Activated CD8-positive, alpha-beta T cell treated with anti-CD3 and anti-CD28 coated beads, Interleukin-2, amount 10 ng/mL, durations not matched to agents 7 days and 5 days (primary cell): ENCODE results near the gene ARFGAP1. TPM values are rescaled to one million over a fixed set of nuclear protein-coding genes. Genes with fewer than 3 reads are reported as not detected.

Source experiments
- ATAC-seq: fragments of 150-1000 bp; cut with Tn5 transposase; one replicate; pipeline ENCODE4 v1.10.0; 2021; ENCODE audit warnings: moderate library complexity
- CTCF ChIA-PET: fragments of 350-600 bp; sonication (Branson Sonifier 250); formaldehyde crosslinking; loops from one replicate; lab custom pipeline; 2021; ENCODE audit warnings: antibody characterized with exemption; lab: Charles Lee
- POLR2A ChIA-PET: fragments of 350-600 bp; sonication (Branson Sonifier 250); formaldehyde crosslinking; loops from one replicate; lab custom pipeline; 2021; ENCODE audit warnings: antibody characterized with exemption; lab: Charles Lee
- DNase-seq: peaks from one replicate; pipeline ENCODE4 v3.0.0-alpha.2; 2020
- H3K27ac Mint-ChIP-seq: one replicate; pipeline ENCODE4 v1.8.0; 2021; ENCODE audit warnings: mild to moderate bottlenecking, mixed read lengths
- H3K27me3 Mint-ChIP-seq: one replicate; pipeline ENCODE4 v1.8.0; 2021; ENCODE audit warnings: low read depth, mixed read lengths
- H3K36me3 Mint-ChIP-seq: one replicate; pipeline ENCODE4 v1.8.0; 2021; ENCODE audit warnings: low read depth, mixed read lengths
- H3K4me1 Mint-ChIP-seq: one replicate; pipeline ENCODE4 v1.8.0; 2021; ENCODE audit warnings: low read depth, mixed read lengths
- H3K4me3 Mint-ChIP-seq: one replicate; pipeline ENCODE4 v1.8.0; 2021; ENCODE audit warnings: mild to moderate bottlenecking, mixed read lengths
- H3K9me3 Mint-ChIP-seq: one replicate; pipeline ENCODE4 v1.8.0; 2022; ENCODE audit warnings: mixed read lengths; ENCODE audit not compliant: insufficient read depth
- total RNA-seq, 2 experiments: library from RNA; stranded (reverse); gene quantifications; one replicate each; pipeline ENCODE4 v1.2.3, GENCODE V29; 2021

The ARFGAP1 gene
- total RNA-seq, 2 experiments from 2014 or later: 68.7 to 75.6 TPM

GRCh38 chr20:63315240-63315689, 42.7 kb downstream of the ARFGAP1 start:
- POLR2A ChIA-PET: no interaction called here
- no peak overlapping the region for H3K27ac Mint-ChIP-seq
- CTCF ChIA-PET: no interaction called here
- no peak for DNase-seq
- ATAC-seq: no peak
- H3K27me3 Mint-ChIP-seq: no peaks in the 10 kb centered on the region
- no peaks in the 10 kb centered on the region for H3K36me3 Mint-ChIP-seq
- H3K4me3 Mint-ChIP-seq: no peak overlapping the region
- H3K9me3 Mint-ChIP-seq: no peaks in the 10 kb centered on the region
- H3K4me1 Mint-ChIP-seq: no peaks in the 10 kb centered on the region

DNA sequence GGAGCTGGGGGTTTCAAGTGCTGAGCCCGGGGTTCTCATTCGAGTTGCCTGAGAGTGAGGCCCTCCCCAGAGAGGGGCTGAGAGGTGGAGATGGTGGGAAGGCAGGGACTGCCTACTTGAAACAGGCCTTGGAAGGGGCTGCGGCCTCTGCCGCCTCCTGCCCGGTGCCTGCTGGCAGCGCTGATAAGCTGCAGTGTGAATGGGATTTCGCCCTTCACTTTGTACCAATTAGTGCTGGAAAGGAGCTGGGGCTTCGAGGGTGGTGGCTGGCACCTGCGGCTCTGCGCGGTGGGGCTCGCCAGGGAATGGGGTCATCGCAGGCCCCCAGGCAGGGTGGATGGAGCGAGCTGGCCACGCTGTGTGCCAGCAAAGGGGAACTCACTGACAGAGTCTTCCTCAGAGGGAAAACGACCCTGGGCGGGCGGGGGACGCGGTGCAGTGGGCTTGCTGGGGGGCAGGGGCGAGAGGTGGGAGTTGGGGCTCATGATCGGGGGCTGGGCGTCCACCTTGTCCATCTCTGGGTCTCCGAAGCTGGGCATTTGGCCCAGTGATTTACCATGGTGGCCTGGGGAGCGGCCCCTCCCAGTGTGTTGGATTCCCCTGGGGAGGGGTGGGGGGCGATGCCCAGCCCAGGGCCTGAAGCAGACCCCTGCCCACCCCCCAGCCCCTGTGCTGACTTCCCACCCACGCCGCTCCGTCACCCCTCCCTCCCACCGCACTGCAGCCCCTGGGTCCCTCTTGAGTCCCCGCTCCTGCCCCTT, 43.3 kb downstream of the ARFGAP1 start:
- POLR2A ChIA-PET: no interaction called here
- DNase-seq (no peak), ATAC-seq (no peak)
- Mint-ChIP-seq H3K27ac (no peak overlapping the region), H3K27me3 (no peaks in the 10 kb centered on the region), H3K36me3 (no peaks in the 10 kb centered on the region), H3K9me3 (no peaks in the 10 kb centered on the region), H3K4me1 (no peaks in the 10 kb centered on the region), H3K4me3 (no peak overlapping the region)
- CTCF ChIA-PET: no interaction called here

DNA sequence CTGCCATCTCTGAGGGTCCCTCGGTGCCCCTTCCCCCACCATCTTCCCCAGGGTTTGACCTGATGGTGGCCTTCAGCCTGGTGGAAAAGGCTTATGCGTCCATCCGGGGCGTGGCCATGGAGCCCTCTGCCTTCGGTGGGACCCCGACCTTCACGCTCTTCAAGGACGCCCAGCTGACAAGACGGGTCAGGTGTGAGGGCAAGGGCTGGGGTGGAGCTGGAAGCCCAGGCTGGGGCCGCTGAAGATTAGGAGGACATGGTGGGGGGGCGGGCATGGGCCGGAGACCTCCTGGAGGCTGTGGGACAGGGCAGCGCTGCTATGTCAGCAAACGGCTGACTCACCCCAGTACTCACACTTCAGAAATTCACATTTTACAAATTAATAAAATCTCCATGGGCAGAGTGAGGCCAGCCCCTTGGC, 43.9 kb downstream of the ARFGAP1 start:
- Mint-ChIP-seq H3K27me3 (no peaks in the 10 kb centered on the region), H3K9me3 (no peaks in the 10 kb centered on the region), H3K36me3 (no peaks in the 10 kb centered on the region), H3K4me1 (no peaks in the 10 kb centered on the region), H3K27ac (no peak overlapping the region), H3K4me3 (no peak overlapping the region)
- POLR2A ChIA-PET: no interaction called here
- no peak for ATAC-seq
- CTCF ChIA-PET: no interaction called here
- no peak for DNase-seq

DNA sequence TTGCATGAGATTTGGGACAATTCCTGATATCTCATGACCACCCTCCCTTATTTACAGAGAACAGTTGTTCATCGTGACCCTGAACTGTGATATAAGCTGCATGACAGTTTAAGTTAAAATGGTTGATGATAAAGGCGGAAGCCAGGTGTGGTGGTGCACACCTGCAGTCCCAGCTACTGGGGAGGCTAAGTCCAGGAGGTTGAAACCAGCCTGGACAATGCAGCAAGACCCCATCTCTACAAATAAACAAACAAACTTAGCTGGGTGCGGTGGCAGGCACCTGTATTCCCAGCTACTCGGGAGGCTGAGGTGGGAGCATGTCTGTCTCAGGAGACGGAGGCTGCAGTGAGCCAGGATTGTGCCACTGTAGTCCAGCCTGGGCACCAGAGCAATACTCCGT, 44.4 kb downstream of the ARFGAP1 start:
- H3K4me3 Mint-ChIP-seq: no peak overlapping the region
- ChIA-PET CTCF (no interaction called here), POLR2A (no interaction called here)
- no peaks in the 10 kb centered on the region for H3K36me3 Mint-ChIP-seq
- no peak for DNase-seq
- H3K27me3 Mint-ChIP-seq: no peaks in the 10 kb centered on the region
- no peak overlapping the region for H3K27ac Mint-ChIP-seq
- no peak for ATAC-seq
- H3K9me3 Mint-ChIP-seq: no peaks in the 10 kb centered on the region
- no peaks in the 10 kb centered on the region for H3K4me1 Mint-ChIP-seq

GRCh38 chr20:63317601-63318291, 45.1 kb downstream of the ARFGAP1 start:
- Mint-ChIP-seq H3K4me1 (no peaks in the 10 kb centered on the region), H3K27me3 (no peaks in the 10 kb centered on the region), H3K36me3 (no peaks in the 10 kb centered on the region), H3K27ac (no peak overlapping the region), H3K9me3 (no peaks in the 10 kb centered on the region), H3K4me3 (no peak overlapping the region)
- DNase-seq (no peak), ATAC-seq (no peak)
- POLR2A ChIA-PET: no interaction called here
- CTCF ChIA-PET: no interaction called here

- no peak for ATAC-seq
- H3K9me3 Mint-ChIP-seq: no peaks in the 10 kb centered on the region
- H3K4me1 Mint-ChIP-seq: no peaks in the 10 kb centered on the region
- no peak for DNase-seq
- no peak overlapping the region for H3K4me3 Mint-ChIP-seq
- H3K27ac Mint-ChIP-seq: no peak overlapping the region
- POLR2A ChIA-PET: no interaction called here
- CTCF ChIA-PET: no interaction called here
- peaks cover 5% of the 10 kb centered on the region for H3K27me3 Mint-ChIP-seq
- no peaks in the 10 kb centered on the region for H3K36me3 Mint-ChIP-seq
Observed at GRCh38 chr20:63318391-63319163, 46.0 kb downstream of the ARFGAP1 start.

- no peak for DNase-seq
- no peak overlapping the region for H3K27ac Mint-ChIP-seq
- no peaks in the 10 kb centered on the region for H3K4me1 Mint-ChIP-seq
- H3K4me3 Mint-ChIP-seq: no peak overlapping the region
- CTCF ChIA-PET: no interaction called here
- POLR2A ChIA-PET: no interaction called here
- peaks cover 11% of the 10 kb centered on the region for H3K27me3 Mint-ChIP-seq
- no peaks in the 10 kb centered on the region for H3K9me3 Mint-ChIP-seq
- no peaks in the 10 kb centered on the region for H3K36me3 Mint-ChIP-seq
- ATAC-seq: no peak
Observed at GRCh38 chr20:63319164-63320040, 46.8 kb downstream of the ARFGAP1 start.

DNA sequence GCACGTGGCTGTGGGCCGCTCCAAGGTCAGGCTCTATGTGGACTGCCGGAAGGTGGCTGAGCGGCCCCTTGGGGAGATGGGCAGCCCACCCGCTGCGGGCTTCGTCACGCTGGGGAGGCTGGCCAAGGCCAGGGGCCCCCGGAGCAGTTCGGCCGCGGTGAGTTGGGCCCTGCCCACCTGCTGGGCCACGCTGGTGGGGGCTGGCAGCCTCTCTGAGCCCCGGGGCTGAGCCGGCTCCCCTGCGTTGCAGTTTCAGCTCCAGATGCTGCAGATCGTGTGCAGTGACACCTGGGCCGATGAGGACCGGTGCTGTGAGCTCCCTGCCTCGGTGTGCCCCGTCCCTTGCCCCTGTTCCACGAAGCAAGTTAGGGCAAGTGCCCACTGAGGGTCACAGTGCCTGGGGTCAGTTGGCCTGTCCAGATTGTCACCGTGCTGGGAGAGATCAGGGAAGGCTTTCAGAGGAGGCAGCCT, 47.5 kb downstream of the ARFGAP1 start:
- no peak for ATAC-seq
- Mint-ChIP-seq H3K36me3 (no peaks in the 10 kb centered on the region), H3K4me3 (no peak overlapping the region), H3K27me3 (peaks cover 11% of the 10 kb centered on the region), H3K4me1 (no peaks in the 10 kb centered on the region), H3K9me3 (no peaks in the 10 kb centered on the region), H3K27ac (no peak overlapping the region)
- CTCF ChIA-PET: no interaction called here
- DNase-seq: no peak
- POLR2A ChIA-PET: no interaction called here

DNA sequence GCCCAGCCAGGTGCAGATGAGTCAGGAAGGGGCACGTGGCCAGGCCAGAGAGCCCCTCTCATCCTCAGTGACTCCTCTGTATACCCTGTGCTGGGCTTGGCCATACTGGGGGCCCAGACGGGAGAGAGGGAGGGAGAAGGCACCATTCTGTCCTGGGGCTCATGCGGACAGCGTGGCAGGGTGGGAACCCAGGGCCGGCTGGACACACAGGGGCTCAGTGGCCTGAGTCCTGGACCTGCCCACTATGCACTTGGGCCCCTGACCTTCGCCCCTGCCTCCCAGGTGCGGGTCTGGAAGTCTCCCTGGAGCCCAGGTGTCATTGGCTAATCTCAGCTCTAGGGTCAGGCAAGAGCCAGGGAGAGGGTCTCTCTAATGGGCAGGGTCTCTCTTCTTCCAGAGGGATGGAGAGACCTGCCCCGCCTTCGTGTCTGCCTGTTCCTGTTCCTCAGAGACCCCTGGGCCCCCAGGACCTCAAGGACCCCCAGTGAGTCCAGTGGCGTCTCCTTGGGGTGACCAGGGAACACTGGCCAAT, 48.1 kb downstream of the ARFGAP1 start:
- H3K4me1 Mint-ChIP-seq: no peaks in the 10 kb centered on the region
- ChIA-PET CTCF (interaction anchor here (0.6 kb wide), 1 partner anchor 529 kb away, joined by 3 read pairs; no protein-coding TSS in a partner anchor), POLR2A (no interaction called here)
- DNase-seq (no peak), ATAC-seq (no peak)
- no peak overlapping the region for H3K4me3 Mint-ChIP-seq
- no peak overlapping the region for H3K27ac Mint-ChIP-seq
- no peaks in the 10 kb centered on the region for H3K9me3 Mint-ChIP-seq
- peaks cover 11% of the 10 kb centered on the region for H3K27me3 Mint-ChIP-seq
- no peaks in the 10 kb centered on the region for H3K36me3 Mint-ChIP-seq

GRCh38 chr20:63321148-63321831, 48.7 kb downstream of the ARFGAP1 start:
- no peak for ATAC-seq
- no peaks in the 10 kb centered on the region for H3K36me3 Mint-ChIP-seq
- ChIA-PET POLR2A (no interaction called here), CTCF (interaction anchor here (0.6 kb wide), 1 partner anchor 530 kb away, joined by 3 read pairs; no protein-coding TSS in a partner anchor)
- H3K27ac Mint-ChIP-seq: no peak overlapping the region
- peaks cover 11% of the 10 kb centered on the region for H3K27me3 Mint-ChIP-seq
- H3K9me3 Mint-ChIP-seq: no peaks in the 10 kb centered on the region
- no peak overlapping the region for H3K4me3 Mint-ChIP-seq
- no peak for DNase-seq
- no peaks in the 10 kb centered on the region for H3K4me1 Mint-ChIP-seq
